Activated naive CD4-positive, alpha-beta T cell treated with anti-CD3 and anti-CD28 coated beads for 36 hours (primary cell): ENCODE data around the gene ZGLP1. TPM values are rescaled to one million over a fixed set of nuclear protein-coding genes. Genes with fewer than 3 reads are reported as not detected.

Experiments
- CTCF ChIA-PET: fragments of 350-600 bp; sonication (Branson Sonifier 250); formaldehyde crosslinking; loops from one replicate; lab custom pipeline; 2021; ENCODE audit warnings: antibody characterized with exemption; lab: Charles Lee
- DNase-seq: peaks from one replicate; pipeline ENCODE4 v3.0.0-alpha.2; 2020
- H3K27ac Mint-ChIP-seq: one replicate; pipeline ENCODE4 v1.8.0; 2021; ENCODE audit warnings: mild to moderate bottlenecking, mixed read lengths
- H3K27me3 Mint-ChIP-seq: one replicate; pipeline ENCODE4 v1.8.0; 2021; ENCODE audit warnings: low read depth, mixed read lengths
- H3K36me3 Mint-ChIP-seq: one replicate; pipeline ENCODE4 v1.8.0; 2021; ENCODE audit warnings: low read depth, mixed read lengths
- H3K4me1 Mint-ChIP-seq: one replicate; pipeline ENCODE4 v1.8.0; 2021; ENCODE audit warnings: low read depth, mixed read lengths
- H3K4me3 Mint-ChIP-seq: one replicate; pipeline ENCODE4 v1.8.0; 2021; ENCODE audit warnings: mild to moderate bottlenecking, moderate library complexity, mixed read lengths
- H3K9me3 Mint-ChIP-seq: one replicate; pipeline ENCODE4 v1.8.0; 2021; ENCODE audit warnings: mixed read lengths
- intact Hi-C: fragments of 100-400 bp; cut with micrococcal nuclease; formaldehyde crosslinking; loops from one replicate; pipeline ENCODE4 v1.15.1; 2023
- total RNA-seq, 2 experiments: library from RNA; stranded (reverse); gene quantifications; one replicate each; pipeline ENCODE4 v1.2.3, GENCODE V29; 2021

ZGLP1 gene
- total RNA-seq, 2 experiments from 2014 or later, result 0.86 to 1.1 TPM

DNA sequence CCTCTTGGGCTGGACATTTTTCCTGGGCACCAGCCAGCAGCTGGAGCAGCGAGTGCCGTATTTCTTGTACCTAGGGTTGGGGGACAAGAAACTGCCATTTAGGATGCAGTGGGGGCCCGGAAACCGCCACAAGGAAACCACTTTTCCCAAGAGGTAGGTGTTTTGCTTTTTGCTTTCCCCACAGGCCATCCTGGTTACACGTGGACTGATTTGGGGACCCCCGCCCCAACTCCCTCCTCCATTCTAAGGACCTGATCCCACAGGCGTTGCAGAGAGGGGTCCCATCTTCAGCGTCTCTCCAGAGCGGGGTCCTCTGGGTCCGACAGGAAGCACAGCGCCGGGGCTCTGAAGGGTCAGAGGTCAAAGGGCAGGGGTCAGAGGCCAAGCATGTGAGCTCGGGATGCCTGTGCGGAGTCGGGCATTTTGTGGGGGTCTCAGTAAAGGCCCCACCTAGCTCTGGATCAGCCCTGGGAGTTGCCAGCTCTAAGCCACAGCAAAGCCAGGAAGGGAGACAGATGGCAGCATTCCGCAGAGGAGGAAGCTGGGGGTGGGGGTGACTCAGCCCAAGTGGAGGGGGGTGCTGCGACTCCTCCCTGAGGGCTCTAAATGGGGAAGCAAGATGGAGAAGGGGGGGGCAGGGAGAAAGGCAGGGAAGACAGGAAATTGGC lies 4.3 kb downstream of the ZGLP1 start:
- intact Hi-C loops, result no loop called here
- Mint-ChIP-seq H3K36me3 (peaks cover 4% of the 10 kb centered on the region), H3K9me3 (no peaks in the 10 kb centered on the region), H3K4me1 (no peaks in the 10 kb centered on the region), H3K27me3 (no peaks in the 10 kb centered on the region), H3K4me3 (no peak overlapping the region), H3K27ac (no peak overlapping the region)
- no peak for DNase-seq
- CTCF ChIA-PET, result interaction anchor here (1.5 kb wide), 1 partner anchor 36 kb away, joined by 4 read pairs; no protein-coding TSS in a partner anchor

DNA sequence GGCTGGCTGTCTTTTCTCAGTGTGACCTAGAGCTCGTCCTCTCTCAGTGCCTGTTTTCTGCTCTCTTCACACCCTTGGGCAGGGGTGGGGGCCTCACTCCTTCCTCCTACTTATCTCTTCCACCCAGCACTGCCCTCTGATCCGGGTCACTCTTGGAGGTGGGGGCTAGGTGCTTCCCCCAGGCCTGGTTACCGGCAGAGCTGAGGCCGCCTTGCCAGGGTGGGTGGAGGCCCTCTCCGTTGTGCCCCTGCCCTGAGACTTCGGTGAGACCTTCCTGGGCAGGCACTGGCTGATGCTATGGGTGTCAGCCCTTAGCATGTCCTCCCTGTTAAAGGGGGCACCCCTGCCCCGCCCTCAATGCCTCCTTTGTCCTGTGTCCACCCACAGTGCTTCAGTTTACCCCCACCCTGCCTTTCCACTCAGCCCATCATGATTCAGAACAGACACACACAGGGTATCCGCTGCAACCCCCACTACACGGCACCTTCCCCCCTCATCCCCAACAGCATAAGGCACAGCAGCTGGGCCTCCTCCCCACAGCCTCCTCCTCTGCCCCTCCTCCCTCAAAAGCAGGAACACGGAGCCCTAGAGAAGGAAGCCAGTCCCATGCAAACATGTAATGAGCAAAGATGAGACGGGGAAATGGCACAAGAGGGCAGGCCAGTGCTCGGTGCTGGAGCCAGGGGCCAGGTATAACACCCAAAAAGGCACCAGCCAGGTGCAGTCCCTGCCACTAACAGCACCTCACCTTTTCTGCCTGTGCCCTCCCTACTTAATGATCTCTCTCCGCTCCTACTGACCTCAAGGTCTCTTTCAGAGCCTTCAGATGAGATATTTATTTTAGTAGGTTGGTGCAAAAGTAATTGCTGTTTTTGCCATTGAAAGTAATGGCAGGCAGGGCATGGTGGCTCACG lies 9.8 kb downstream of the ZGLP1 start:
- DNase-seq, result no peak
- peaks cover 1% of the 10 kb centered on the region for H3K36me3 Mint-ChIP-seq
- no peak overlapping the region for H3K4me3 Mint-ChIP-seq
- no peaks in the 10 kb centered on the region for H3K9me3 Mint-ChIP-seq
- CTCF ChIA-PET, result interaction anchor here (0.6 to 1.3 kb wide), 3 partner anchors 16 to 233 kb away, joined by 3 to 6 read pairs (median 4); partner anchors contain the start of gene FDX2
- peaks cover 12% of the 10 kb centered on the region for H3K27me3 Mint-ChIP-seq
- intact Hi-C loops, result no loop called here
- no peak overlapping the region for H3K27ac Mint-ChIP-seq
- peaks cover 10% of the 10 kb centered on the region for H3K4me1 Mint-ChIP-seq

DNA sequence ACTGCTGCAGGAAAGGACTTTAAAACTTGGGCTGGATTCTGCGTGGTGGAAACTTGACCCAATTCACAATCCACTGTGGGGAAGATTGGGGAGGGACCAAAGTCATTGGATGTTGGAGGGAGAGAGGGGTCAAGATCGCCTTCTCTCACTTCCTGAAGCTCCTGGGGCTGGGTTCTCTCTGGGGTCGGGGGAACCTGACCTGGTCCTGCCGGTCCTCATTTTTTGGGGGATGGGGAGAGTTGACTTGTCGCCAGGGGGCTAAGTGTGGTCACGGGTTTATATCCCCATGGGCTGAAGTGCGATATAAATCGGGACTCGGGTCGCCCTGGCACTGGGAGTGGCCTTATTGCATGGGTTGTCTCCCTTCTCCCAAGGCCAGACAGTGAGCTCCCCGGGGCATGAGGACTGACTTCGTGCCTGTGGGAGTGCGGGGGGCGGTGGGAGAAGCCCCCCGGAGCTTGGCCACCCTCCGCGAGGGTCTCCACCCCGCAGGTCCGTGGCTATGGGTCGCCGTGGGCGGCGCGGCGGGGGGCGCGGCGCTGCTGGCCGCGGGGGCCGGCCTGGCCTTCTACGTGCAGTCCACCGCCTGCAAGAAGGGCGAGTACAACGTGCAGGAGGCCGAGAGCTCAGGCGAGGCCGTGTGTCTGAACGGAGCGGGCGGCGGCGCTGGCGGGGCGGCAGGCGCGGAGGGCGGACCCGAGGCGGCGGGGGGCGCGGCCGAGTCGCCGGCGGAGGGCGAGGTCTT lies 13.6 kb downstream of the ZGLP1 start:
- Mint-ChIP-seq H3K4me3 (peak overlapping the region; percentile 56), H3K27ac (no peak overlapping the region), H3K27me3 (peaks cover 50% of the 10 kb centered on the region), H3K9me3 (no peaks in the 10 kb centered on the region), H3K36me3 (peaks cover 1% of the 10 kb centered on the region), H3K4me1 (peaks cover 38% of the 10 kb centered on the region)
- DNase-seq, result no peak
- intact Hi-C loops, result loop anchor here (1.0 kb wide), 1 partner anchor 9 kb away; no protein-coding TSS in a partner anchor
- CTCF ChIA-PET, result interaction anchor here (0.6 to 1.0 kb wide), 2 partner anchors 25 to 117 kb away, joined by 4 read pairs; partner anchors contain the start of gene ICAM1

DNA sequence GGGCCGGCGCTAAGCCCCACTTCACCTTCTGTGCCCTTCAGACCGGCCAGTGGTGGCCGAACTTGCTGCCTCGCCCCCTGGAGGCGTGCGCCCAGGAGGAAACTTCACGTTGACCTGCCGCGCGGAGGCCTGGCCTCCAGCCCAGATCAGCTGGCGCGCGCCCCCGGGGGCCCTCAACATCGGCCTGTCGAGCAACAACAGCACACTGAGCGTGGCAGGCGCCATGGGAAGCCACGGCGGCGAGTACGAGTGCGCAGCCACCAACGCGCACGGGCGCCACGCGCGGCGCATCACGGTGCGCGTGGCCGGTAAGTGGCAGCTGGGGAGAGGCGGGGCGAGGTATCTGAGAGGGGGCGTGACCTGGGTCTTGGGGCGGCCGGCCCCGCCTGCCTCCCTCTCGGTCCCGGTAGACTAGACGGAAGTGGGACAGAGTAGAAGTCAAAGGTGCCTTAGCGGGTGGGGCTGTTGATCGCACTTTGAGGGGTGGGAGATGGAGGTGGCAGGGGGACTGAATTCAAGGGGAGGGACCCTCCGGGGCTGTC lies 14.2 kb downstream of the ZGLP1 start:
- Mint-ChIP-seq H3K27me3 (peaks cover 56% of the 10 kb centered on the region), H3K9me3 (no peaks in the 10 kb centered on the region), H3K36me3 (peaks cover 1% of the 10 kb centered on the region), H3K4me1 (peaks cover 42% of the 10 kb centered on the region), H3K27ac (no peak overlapping the region), H3K4me3 (peak overlapping the region; percentile 56)
- intact Hi-C loops, result loop anchor here (1.0 kb wide), 1 partner anchor 8 kb away; no protein-coding TSS in a partner anchor
- peak; percentile 61 for DNase-seq
- CTCF ChIA-PET, result no interaction called here

DNA sequence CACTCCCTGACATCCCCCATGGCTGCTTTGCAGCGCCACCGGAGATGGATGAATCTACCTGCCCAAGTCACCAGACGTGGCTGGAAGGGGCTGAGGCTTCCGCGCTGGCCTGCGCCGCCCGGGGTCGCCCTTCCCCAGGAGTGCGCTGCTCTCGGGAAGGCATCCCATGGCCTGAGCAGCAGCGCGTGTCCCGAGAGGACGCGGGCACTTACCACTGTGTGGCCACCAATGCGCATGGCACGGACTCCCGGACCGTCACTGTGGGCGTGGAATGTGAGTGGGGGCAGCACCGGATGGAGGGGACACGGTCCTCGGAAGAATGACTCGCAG lies 15.3 kb downstream of the ZGLP1 start:
- Mint-ChIP-seq H3K27ac (no peak overlapping the region), H3K9me3 (no peaks in the 10 kb centered on the region), H3K4me3 (no peak overlapping the region), H3K36me3 (peaks cover 1% of the 10 kb centered on the region), H3K4me1 (peaks cover 48% of the 10 kb centered on the region), H3K27me3 (peaks cover 60% of the 10 kb centered on the region)
- intact Hi-C loops, result no loop called here
- CTCF ChIA-PET, result no interaction called here
- no peak for DNase-seq

- peaks cover 1% of the 10 kb centered on the region for H3K36me3 Mint-ChIP-seq
- H3K27ac Mint-ChIP-seq, result no peak overlapping the region
- H3K4me1 Mint-ChIP-seq, result peaks cover 54% of the 10 kb centered on the region
- no peaks in the 10 kb centered on the region for H3K9me3 Mint-ChIP-seq
- H3K4me3 Mint-ChIP-seq, result no peak overlapping the region
- intact Hi-C loops, result no loop called here
- CTCF ChIA-PET, result no interaction called here
- H3K27me3 Mint-ChIP-seq, result peaks cover 63% of the 10 kb centered on the region
- DNase-seq, result no peak
Measured at GRCh38 chr19:10293637-10294367, 15.8 kb downstream of the ZGLP1 start.

DNA sequence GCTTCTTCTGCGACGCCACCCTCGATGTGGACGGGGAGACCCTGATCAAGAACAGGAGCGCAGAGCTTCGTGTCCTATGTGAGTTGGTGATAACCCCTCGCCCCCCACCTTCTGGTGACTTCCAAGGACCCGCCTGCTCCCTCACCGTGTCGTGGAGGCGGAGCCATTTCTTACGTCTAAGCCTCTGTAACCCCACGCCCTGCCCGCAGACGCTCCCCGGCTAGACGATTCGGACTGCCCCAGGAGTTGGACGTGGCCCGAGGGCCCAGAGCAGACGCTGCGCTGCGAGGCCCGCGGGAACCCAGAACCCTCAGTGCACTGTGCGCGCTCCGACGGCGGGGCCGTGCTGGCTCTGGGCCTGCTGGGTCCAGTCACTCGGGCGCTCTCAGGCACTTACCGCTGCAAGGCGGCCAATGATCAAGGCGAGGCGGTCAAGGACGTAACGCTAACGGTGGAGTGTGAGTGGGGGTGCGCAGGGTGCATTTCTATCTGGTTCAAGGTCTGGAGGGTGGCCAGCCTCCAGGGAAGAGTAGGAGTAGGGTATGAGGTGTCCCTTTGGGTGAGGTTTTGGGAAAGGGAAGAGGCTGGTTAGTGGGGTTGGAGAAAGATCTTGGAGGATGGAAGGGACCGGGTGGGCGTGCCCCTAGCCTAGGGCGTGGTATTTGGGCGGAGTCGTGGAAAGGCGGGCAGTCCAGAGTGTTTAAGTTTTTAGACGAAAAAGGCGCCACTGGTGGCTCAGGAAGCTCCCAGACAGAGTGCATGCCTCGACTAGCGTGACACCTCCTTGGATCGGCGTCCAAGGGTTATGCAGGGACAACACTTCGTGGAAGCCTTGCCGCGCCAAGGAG lies 16.6 kb downstream of the ZGLP1 start:
- DNase-seq, result no peak
- Mint-ChIP-seq H3K27ac (no peak overlapping the region), H3K4me3 (peak overlapping the region; percentile 25), H3K4me1 (peaks cover 59% of the 10 kb centered on the region), H3K9me3 (no peaks in the 10 kb centered on the region), H3K27me3 (peaks cover 70% of the 10 kb centered on the region), H3K36me3 (peaks cover 1% of the 10 kb centered on the region)
- intact Hi-C loops, result no loop called here
- CTCF ChIA-PET, result no interaction called here

GRCh38 chr19:10292206-10292788 lies 17.3 kb downstream of the ZGLP1 start:
- peaks cover 77% of the 10 kb centered on the region for H3K27me3 Mint-ChIP-seq
- H3K36me3 Mint-ChIP-seq, result peaks cover 1% of the 10 kb centered on the region
- peaks cover 66% of the 10 kb centered on the region for H3K4me1 Mint-ChIP-seq
- peak overlapping the region; percentile 52 for H3K4me3 Mint-ChIP-seq
- intact Hi-C loops, result no loop called here
- H3K27ac Mint-ChIP-seq, result no peak overlapping the region
- no peaks in the 10 kb centered on the region for H3K9me3 Mint-ChIP-seq
- peak; percentile 80 for DNase-seq
- CTCF ChIA-PET, result interaction anchor here (1.0 to 1.7 kb wide), 4 partner anchors 21 to 98 kb away, joined by 3 to 11 read pairs (median 7); partner anchors contain the start of genes ICAM1 and RAVER1

GRCh38 chr19:10291554-10292205 lies 17.9 kb downstream of the ZGLP1 start:
- no peaks in the 10 kb centered on the region for H3K9me3 Mint-ChIP-seq
- H3K36me3 Mint-ChIP-seq, result peaks cover 1% of the 10 kb centered on the region
- CTCF ChIA-PET, result interaction anchor here (0.6 to 1.7 kb wide), 5 partner anchors 20 to 100 kb away, joined by 3 to 11 read pairs (median 7); partner anchors contain the start of genes ICAM1 and RAVER1
- intact Hi-C loops, result no loop called here
- H3K4me3 Mint-ChIP-seq, result peak overlapping the region; percentile 52
- peaks cover 73% of the 10 kb centered on the region for H3K4me1 Mint-ChIP-seq
- no peak for DNase-seq
- H3K27ac Mint-ChIP-seq, result no peak overlapping the region
- H3K27me3 Mint-ChIP-seq, result peaks cover 79% of the 10 kb centered on the region
